GM12878 (cell line): ENCODE measurements around the gene LRRC66. TPM values are rescaled to one million over a fixed set of nuclear protein-coding genes. Genes with fewer than 3 reads are reported as not detected.

Source experiments
- ATAC-seq: fragments of 200-7000 bp; cut with Tn5 transposase; 3 replicates; pipeline ENCODE4 v1.9.1; 2020; ENCODE audit warnings: mild to moderate bottlenecking, moderate library complexity
- BruUV-seq: library from RNA; stranded (reverse); fragments of 400-500 nt; replicated peaks from 2 replicates; lab custom pipeline; 2021; lab: Mats Ljungman, UMichigan
- CTCF ChIA-PET: fragments of 300-600 bp; sonication (Branson Sonifier 250); formaldehyde crosslinking; extraction: SDS; loops from one replicate; lab custom pipeline; 2021; ENCODE audit warnings: inconsistent platforms; lab: Yijun Ruan, JAX
- POLR2A ChIA-PET: fragments of 350-600 bp; formaldehyde crosslinking; extraction: SDS; loops from one replicate; lab custom pipeline; 2021; ENCODE audit warnings: inconsistent platforms; lab: Charles Lee
- RAD21 ChIA-PET: fragments of 300-600 bp; sonication (Branson Sonifier 250); formaldehyde crosslinking; loops from one replicate; lab custom pipeline; 2023; ENCODE audit warnings: antibody characterized with exemption; ENCODE audit not compliant: unreplicated experiment; lab: Charles Lee
- SMC1A ChIA-PET: fragments of 300-600 bp; sonication (Branson Sonifier 250); formaldehyde crosslinking; loops from one replicate; lab custom pipeline; 2023; ENCODE audit not compliant: unreplicated experiment, uncharacterized antibody; lab: Charles Lee
- DNase-seq: peaks from one replicate; pipeline ENCODE4 v3.0.0-alpha.2; 2011; ENCODE audit warnings: low read depth, low spot score
- FAIRE-seq: peaks from 3 replicates; lab custom pipeline; 2011; peaks lifted over from hg19 to GRCh38; lab: Jason Lieb, UNC
- H2AFZ ChIP-seq: 2 replicates; pipeline ENCODE4 v1.6.0; 2011; ENCODE audit warnings: low read depth, low read length, control low read depth; ENCODE audit not compliant: control insufficient read depth
- H3K27ac ChIP-seq: 2 replicates; pipeline ENCODE4 v1.5.1; 2011; ENCODE audit warnings: control low read depth; ENCODE audit not compliant: control insufficient read depth, insufficient read depth
- H3K27me3 ChIP-seq, 2 experiments: replicated peaks in 1 of 2; 2 replicates each; pipeline versions ENCODE4 v1.6.0 to v1.6.1; 2011; ENCODE audit warnings: low read length in 1 of 2; ENCODE audit not compliant: control insufficient read depth in 2 of 2, insufficient read depth in 2 of 2
- H3K36me3 ChIP-seq, 2 experiments: 2 replicates each; pipeline ENCODE4 v1.5.1; 2011; ENCODE audit warnings: low read length in 1 of 2; ENCODE audit not compliant: control insufficient read depth in 2 of 2, insufficient read depth in 2 of 2
- H3K4me1 ChIP-seq: 2 replicates; pipeline ENCODE4 v1.6.1; 2011; ENCODE audit warnings: mild to moderate bottlenecking, low read length, moderate library complexity, mixed read lengths; ENCODE audit not compliant: control insufficient read depth, insufficient read depth
- H3K4me2 ChIP-seq: 2 replicates; pipeline ENCODE4 v1.6.0; 2011; ENCODE audit warnings: control low read depth; ENCODE audit not compliant: control insufficient read depth, insufficient read depth
- H3K4me3 ChIP-seq: fragments of 200-600 bp; sonication (generic); 2 replicates; pipeline ENCODE4 v1.5.1; 2016
- H3K79me2 ChIP-seq: 2 replicates; pipeline ENCODE4 v1.6.0; 2011; ENCODE audit warnings: low read length; ENCODE audit not compliant: control insufficient read depth, insufficient read depth
- H3K9ac ChIP-seq: 2 replicates; pipeline ENCODE4 v1.8.0; 2011; ENCODE audit warnings: low read length, control low read depth, mixed read lengths; ENCODE audit not compliant: control insufficient read depth, insufficient read depth
- H3K9me3 ChIP-seq: replicated peaks from 3 replicates; pipeline ENCODE4 v1.5.1; 2011; ENCODE audit warnings: mild to moderate bottlenecking, low read length; ENCODE audit not compliant: control insufficient read depth, insufficient read depth
- H4K20me1 ChIP-seq: 2 replicates; pipeline ENCODE4 v1.6.0; 2011; ENCODE audit not compliant: control insufficient read depth, insufficient read depth
- BACH1 ChIP-seq: fragments of 450-650 bp; IDR thresholded peaks from 2 replicates; pipeline ENCODE4 v1.6.1; 2017; ENCODE audit warnings: mild to moderate bottlenecking, borderline replicate concordance
- EED ChIP-seq: sonication (generic); IDR thresholded peaks from 2 replicates; pipeline ENCODE4 v1.6.1; 2016; ENCODE audit warnings: antibody characterized with exemption, low read depth
- FOXM1 ChIP-seq: IDR thresholded peaks from 2 replicates; pipeline ENCODE4 v1.6.1; 2012; ENCODE audit warnings: low read depth, mild to moderate bottlenecking, inconsistent platforms, low read length, moderate library complexity
- HDAC2 ChIP-seq: fragments of 200-600 bp; sonication (generic); IDR thresholded peaks from 2 replicates; pipeline ENCODE4 v1.6.1; 2017
- HDAC6 ChIP-seq: fragments of 200-600 bp; sonication (generic); IDR thresholded peaks from one replicate; pipeline ENCODE4 v1.8.0; 2017; ENCODE audit warnings: antibody characterized with exemption; ENCODE audit not compliant: unreplicated experiment
- NFIC ChIP-seq: IDR thresholded peaks from 2 replicates; pipeline ENCODE4 v1.6.1; 2012; ENCODE audit warnings: low read depth, mild to moderate bottlenecking, inconsistent platforms, low read length, moderate library complexity
- NFXL1 ChIP-seq: fragments of 450-650 bp; IDR thresholded peaks from 2 replicates; pipeline ENCODE4 v1.6.1; 2017; ENCODE audit warnings: antibody characterized with exemption, mild to moderate bottlenecking, borderline replicate concordance
- NFYB ChIP-seq: IDR thresholded peaks from 2 replicates; pipeline ENCODE4 v1.6.1; 2011; ENCODE audit warnings: low read depth, mild to moderate bottlenecking, low read length, improper control_type of control experiment, moderate library complexity; ENCODE audit not compliant: insufficient read depth
- NR2C1 ChIP-seq: fragments of 450-650 bp; IDR thresholded peaks from 2 replicates; pipeline ENCODE4 v1.6.1; 2017; ENCODE audit warnings: antibody characterized with exemption, mild to moderate bottlenecking, moderate library complexity
- PAX5 ChIP-seq: IDR thresholded peaks from 2 replicates; pipeline ENCODE4 v1.6.1; 2011; ENCODE audit warnings: low read depth, low read length, borderline replicate concordance
- TAF1 ChIP-seq: IDR thresholded peaks from 2 replicates; pipeline ENCODE4 v1.6.1; 2011; ENCODE audit warnings: mild to moderate bottlenecking, low read depth, low read length, borderline replicate concordance
- TCF12 ChIP-seq: IDR thresholded peaks from 2 replicates; pipeline ENCODE4 v1.6.1; 2011; ENCODE audit warnings: low read depth, mild to moderate bottlenecking, low read length
- ZNF274 ChIP-seq: IDR thresholded peaks from one replicate; pipeline ENCODE4 v1.8.0; 2011; ENCODE audit not compliant: insufficient read length, insufficient read depth
- WGBS: methylation state at CpG from one replicate; pipeline ENCODE4 v1.1.6; 2016; ENCODE audit warnings: low lambda C conversion rate; ENCODE audit not compliant: insufficient replicate concordance, insufficient coverage; ENCODE audit errors: missing lambda C conversion rate; 5-methylcytosine and 5-hydroxymethylcytosine counted together
- in situ Hi-C: fragments of 300-500 bp; cut with MboI; formaldehyde crosslinking; loops from 9 replicates; pipeline ENCODE4 v1.14.3; 2018; ENCODE audit warnings: mixed read lengths
- intact Hi-C: fragments of 100-400 bp; cut with micrococcal nuclease; formaldehyde crosslinking; loops from one replicate; pipeline ENCODE4 v1.14.2; 2022; ENCODE audit not compliant: unreplicated experiment
- polyA plus RNA-seq, 11 experiments: library from polyadenylated mRNA; depleted of rRNA in 4 of 11; unstranded in 6 of 11; stranded (reverse) in 5 of 11; fragments of >200 nt; fragmentation: Nextera tagmentation in 4 of 11; fragmentation: Illumina TruSeq in 1 of 11; extraction: Ambion mirVana in 4 of 11; extraction: Trizol in 1 of 11; gene quantifications; 1 replicate in 1 of 11; 2 replicates in 10 of 11; pipeline versions ENCODE4 v1.2.1 to v1.2.3, GENCODE V29; 2011 to 2016; ENCODE audit warnings: inconsistent platforms in 2 of 11, missing spikeins in 2 of 11, low read depth in 1 of 11
- total RNA-seq, 4 experiments: library from RNA; depleted of rRNA in 3 of 4; stranded (reverse); fragments of >200 nt in 3 of 4; fragmentation: Illumina TruSeq in 1 of 4; extraction: Trizol in 1 of 4; gene quantifications; 2 replicates each; pipeline versions ENCODE4 v1.2.1 to v1.2.3, GENCODE V29; 2013 to 2021
- TF ChIP-seq, protein P1 (sequence below): fragments of 450-650 bp; IDR thresholded peaks from 2 replicates; pipeline ENCODE4 v1.6.1; 2016; ENCODE audit warnings: mild to moderate bottlenecking, moderate library complexity, borderline replicate concordance

LRRC66 gene
- total and polyA plus RNA-seq, 10 of the 15 experiments (the other 5 are each of a cell fraction or from before 2014, with no cell fraction given), result 0.02 to 0.18 (median 0.09) TPM; not detected in 2

GRCh38 chr4:52051213-52051614 lies 31.1 kb upstream of the LRRC66 start, which contains the start of gene SPATA18:
Gene SPATA18 (plus strand): TSS chr4:52051304. CDS start chr4:52051705, 401 bp downstream.
- intact Hi-C loops, result no loop called here
- Histone ChIP-seq H3K4me2 (peak within 1 kb of the TSS; percentile 98), H3K27ac (no peak within 1 kb of the TSS), H3K9ac (peak within 1 kb of the TSS; percentile 56), H3K4me3 (peak within 1 kb of the TSS; percentile 84), H3K27me3 (peaks cover 0 to 8% of the 10 kb centered on the region in 2 experiments; a peak in 3 of 4 replicates), H3K9me3 (no peaks in the 10 kb centered on the region; the same call in 2 of the 3 replicates), H3K79me2 (no peaks in the 10 kb centered on the region), H4K20me1 (no peaks in the 10 kb centered on the region), H3K4me1 (peaks cover 9% of the 10 kb centered on the region), H3K36me3 (no peaks in the 10 kb centered on the region), H2AFZ (peak within 1 kb of the TSS; percentile 84)
- CTCF ChIA-PET, result interaction anchor here (1.2 kb wide), 1 partner anchor 155 kb away, joined by 3 read pairs; no protein-coding TSS in a partner anchor
- TF ChIP-seq BACH1 (peak; percentile 77; the same call in 1 of the 2 replicates), HDAC6 (peak; percentile 73), EED (no peak)
- RAD21 ChIA-PET, result interaction anchor here (0.6 kb wide), 1 partner anchor 594 kb away, joined by 3 read pairs; no protein-coding TSS in a partner anchor
- in situ Hi-C loops, result no loop called here
- ATAC-seq, result peak; percentile 80
- DNase-seq, result no peak
- SMC1A ChIA-PET, result interaction anchor here (0.6 to 1.7 kb wide), 2 partner anchors 13 to 181 kb away, joined by 3 to 8 read pairs; partner anchors contain the start of gene SGCB
- POLR2A ChIA-PET, result interaction anchor here (0.6 to 1.1 kb wide), 3 partner anchors 10 to 744 kb away, joined by 3 read pairs; no protein-coding TSS in a partner anchor
- FAIRE-seq, result no peak
- WGBS, result 3% methylated on average over 44 of the region's 44 CpGs
- no TSS peak for BruUV-seq

GRCh38 chr4:52049266-52049665 lies 29.1 kb upstream of the LRRC66 start:
- ChIA-PET CTCF (no interaction called here), SMC1A (interaction anchor here (0.6 to 3.1 kb wide), 2 partner anchors 13 to 591 kb away, joined by 3 to 7 read pairs; no protein-coding TSS in a partner anchor), RAD21 (no interaction called here), POLR2A (no interaction called here)
- ATAC-seq, result no peak
- in situ Hi-C loops (loop anchor here (10.0 kb wide), 1 partner anchor 64 kb away; no protein-coding TSS in a partner anchor), intact Hi-C loops (no loop called here)
- BruUV-seq, result no TSS peak
- Histone ChIP-seq H3K4me2 (no peak overlapping the region), H3K4me1 (peaks cover 9% of the 10 kb centered on the region), H4K20me1 (no peaks in the 10 kb centered on the region), H2AFZ (no peak overlapping the region), H3K9ac (no peak overlapping the region), H3K36me3 (no peaks in the 10 kb centered on the region), H3K27me3 (peaks cover 0 to 8% of the 10 kb centered on the region in 2 experiments; a peak in 3 of 4 replicates), H3K9me3 (no peaks in the 10 kb centered on the region; the same call in 2 of the 3 replicates), H3K27ac (no peak overlapping the region), H3K79me2 (no peaks in the 10 kb centered on the region), H3K4me3 (no peak overlapping the region)
- no peak for DNase-seq
- 36% methylated on average over 5 of the region's 5 CpGs for WGBS
- FAIRE-seq, result no peak
- TF ChIP-seq NFIC, result no peak
- TF ChIP-seq TAF1, result no peak
- no peak for TF ChIP-seq FOXM1
- no peak for TF ChIP-seq PAX5
- no peak for TF ChIP-seq NR2C1
- no peak for TF ChIP-seq NFXL1
- TF ChIP-seq NFYB, result no peak
- no peak for TF ChIP-seq TCF12
- TF ChIP-seq ZNF274, result no peak
- TF ChIP-seq, protein P1, sequence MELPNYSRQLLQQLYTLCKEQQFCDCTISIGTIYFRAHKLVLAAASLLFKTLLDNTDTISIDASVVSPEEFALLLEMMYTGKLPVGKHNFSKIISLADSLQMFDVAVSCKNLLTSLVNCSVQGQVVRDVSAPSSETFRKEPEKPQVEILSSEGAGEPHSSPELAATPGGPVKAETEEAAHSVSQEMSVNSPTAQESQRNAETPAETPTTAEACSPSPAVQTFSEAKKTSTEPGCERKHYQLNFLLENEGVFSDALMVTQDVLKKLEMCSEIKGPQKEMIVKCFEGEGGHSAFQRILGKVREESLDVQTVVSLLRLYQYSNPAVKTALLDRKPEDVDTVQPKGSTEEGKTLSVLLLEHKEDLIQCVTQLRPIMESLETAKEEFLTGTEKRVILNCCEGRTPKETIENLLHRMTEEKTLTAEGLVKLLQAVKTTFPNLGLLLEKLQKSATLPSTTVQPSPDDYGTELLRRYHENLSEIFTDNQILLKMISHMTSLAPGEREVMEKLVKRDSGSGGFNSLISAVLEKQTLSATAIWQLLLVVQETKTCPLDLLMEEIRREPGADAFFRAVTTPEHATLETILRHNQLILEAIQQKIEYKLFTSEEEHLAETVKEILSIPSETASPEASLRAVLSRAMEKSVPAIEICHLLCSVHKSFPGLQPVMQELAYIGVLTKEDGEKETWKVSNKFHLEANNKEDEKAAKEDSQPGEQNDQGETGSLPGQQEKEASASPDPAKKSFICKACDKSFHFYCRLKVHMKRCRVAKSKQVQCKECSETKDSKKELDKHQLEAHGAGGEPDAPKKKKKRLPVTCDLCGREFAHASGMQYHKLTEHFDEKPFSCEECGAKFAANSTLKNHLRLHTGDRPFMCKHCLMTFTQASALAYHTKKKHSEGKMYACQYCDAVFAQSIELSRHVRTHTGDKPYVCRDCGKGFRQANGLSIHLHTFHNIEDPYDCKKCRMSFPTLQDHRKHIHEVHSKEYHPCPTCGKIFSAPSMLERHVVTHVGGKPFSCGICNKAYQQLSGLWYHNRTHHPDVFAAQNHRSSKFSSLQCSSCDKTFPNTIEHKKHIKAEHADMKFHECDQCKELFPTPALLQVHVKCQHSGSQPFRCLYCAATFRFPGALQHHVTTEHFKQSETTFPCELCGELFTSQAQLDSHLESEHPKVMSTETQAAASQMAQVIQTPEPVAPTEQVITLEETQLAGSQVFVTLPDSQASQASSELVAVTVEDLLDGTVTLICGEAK, result no peak
- no peak for TF ChIP-seq HDAC2
